Stimulated activated CD8-positive, alpha-beta memory T cell treated with anti-CD3 and anti-CD28 coated beads, Interleukin-15, amount 100 ng/mL, for 24 hours (primary cell): ENCODE data around the gene MMP15.
"Not testable (repeated sequence)": the region's sequence is repeated elsewhere in the genome, so short reads cannot be mapped to it uniquely, and the experiment has no call there.

Source experiments
- DNase-seq: peaks from one replicate; pipeline ENCODE4 v3.0.0-alpha.2; 2020; ENCODE audit warnings: low read depth

MMP15 gene

DNA sequence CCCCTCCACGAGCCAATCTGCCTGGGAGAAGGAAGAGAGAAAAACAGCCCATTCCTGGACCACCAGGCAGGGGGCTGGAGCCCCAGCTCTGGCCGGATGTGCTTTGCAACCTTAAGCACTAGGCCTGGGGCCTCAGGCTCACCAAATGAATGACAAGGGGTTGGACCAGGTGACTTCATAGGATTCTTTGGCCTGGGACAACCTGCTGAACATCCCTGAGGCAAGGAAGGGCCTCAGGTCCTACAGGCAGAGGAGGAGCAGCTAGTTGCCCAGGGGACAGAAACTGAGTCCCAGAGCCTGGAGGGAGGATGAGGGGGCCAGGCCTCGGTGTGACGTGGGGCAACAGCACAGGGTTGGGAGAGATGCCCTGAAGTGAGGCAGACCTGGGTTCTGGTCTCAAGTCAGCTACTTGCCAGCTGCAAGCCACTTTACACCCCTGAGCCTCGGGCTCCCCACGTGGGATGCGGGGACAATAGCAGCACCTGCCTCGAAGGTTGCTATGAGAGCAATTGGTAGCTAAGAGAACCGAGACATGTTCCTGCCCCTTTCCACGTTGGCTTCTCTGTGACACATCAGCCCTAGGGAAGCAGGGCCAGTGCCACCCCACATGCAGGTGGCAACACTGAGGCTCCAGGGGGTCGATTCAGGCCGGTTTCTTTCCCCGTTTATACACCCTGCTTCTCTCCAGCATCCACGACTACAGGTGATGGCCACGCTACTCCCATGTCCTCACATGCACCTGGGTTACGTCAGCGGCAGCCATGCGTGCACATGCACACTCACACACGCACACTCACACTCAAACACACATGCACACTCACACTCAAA, 61.0 kb downstream of the MMP15 start:
- no peak for DNase-seq

DNA sequence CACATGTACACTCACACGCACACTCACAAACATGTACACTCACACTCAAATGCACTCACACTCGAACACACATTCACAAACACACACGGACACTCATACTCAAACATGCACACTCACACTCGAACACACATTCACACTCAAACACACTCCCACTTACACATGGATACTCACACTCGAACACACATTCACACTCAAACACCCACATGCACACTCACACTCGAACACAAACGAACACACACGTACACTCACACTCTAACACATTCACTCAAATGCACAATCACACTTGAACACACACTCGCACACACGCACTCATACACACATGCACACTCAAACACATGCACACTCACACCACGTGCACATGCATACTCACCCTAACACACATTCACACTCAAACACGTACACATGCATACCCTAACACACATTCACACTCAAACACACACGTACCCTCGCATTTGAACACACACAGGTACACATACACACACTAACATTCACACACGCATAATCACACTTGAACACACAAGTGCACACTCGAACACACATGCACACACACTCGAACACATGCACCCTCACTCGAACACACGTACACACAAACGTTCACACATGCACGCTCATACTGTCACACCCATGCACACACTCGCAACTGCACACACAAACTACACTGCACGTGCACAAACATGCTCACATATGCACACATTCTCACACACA, 61.8 kb downstream of the MMP15 start:
- no peak for DNase-seq

DNA sequence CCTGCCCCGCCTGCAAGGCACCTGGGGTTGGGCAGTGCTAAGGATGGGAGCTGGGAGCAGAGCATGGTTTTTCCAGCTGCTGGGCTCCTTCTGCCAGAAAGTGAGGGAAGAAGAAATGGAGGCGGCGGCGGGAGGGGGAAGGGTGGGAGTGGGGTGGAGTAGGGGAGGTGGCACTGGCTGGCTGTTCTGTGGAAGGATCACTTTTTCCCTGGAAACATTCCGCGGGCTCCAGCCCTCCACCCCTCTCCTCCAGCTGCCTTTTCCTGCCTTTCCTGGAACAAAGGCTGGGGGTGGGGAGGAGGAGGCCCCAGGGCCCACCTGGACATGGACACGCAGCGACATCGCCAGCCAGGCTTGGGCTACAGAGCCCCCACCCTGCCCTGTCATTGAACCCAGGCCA, 62.5 kb downstream of the MMP15 start:
- no peak for DNase-seq

- DNase-seq = not testable (repeated sequence)
Measured at GRCh38 chr16:58090396-58090795, 64.8 kb downstream of the MMP15 start.

GRCh38 chr16:58094026-58094425, 68.5 kb downstream of the MMP15 start:
- no peak for DNase-seq

GRCh38 chr16:58094791-58095574, 69.4 kb downstream of the MMP15 start:
- no peak for DNase-seq

DNA sequence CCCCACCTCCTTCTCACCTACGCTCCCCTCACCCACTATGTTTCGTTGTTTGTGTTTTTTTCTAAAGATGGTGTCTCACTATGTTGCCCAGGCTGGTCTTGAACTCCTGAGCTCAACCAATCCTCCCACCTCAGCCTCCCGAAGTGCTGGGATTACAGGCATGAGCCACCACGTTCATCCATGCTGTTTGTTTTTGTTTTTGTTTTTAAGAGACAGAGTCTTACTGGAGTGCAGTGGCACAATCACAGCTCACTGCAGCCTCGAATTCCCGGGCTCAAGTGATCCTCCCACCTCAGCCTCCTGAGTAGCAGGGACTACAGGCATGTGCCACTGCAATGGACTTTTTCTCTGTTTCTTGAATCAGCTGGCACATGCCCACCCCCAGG, 70.0 kb downstream of the MMP15 start:
- not testable (repeated sequence) for DNase-seq

GRCh38 chr16:58096249-58096648, 70.7 kb downstream of the MMP15 start:
- DNase-seq = no peak
